Neural cell (in vitro differentiated cells): ENCODE data around the gene OR4F15.
"Not testable (repeated sequence)": the region's sequence is repeated elsewhere in the genome, so short reads cannot be mapped to it uniquely, and the experiment has no call there.

Experiments
- EP300 ChIP-seq: fragments of 450-650 bp; conservative IDR thresholded peaks from 2 replicates; pipeline ENCODE4 v1.6.1; 2014; ENCODE audit warnings: antibody characterized with exemption, mild to moderate bottlenecking, moderate library complexity; ENCODE audit not compliant: poor library complexity, severe bottlenecking
- TF ChIP-seq, protein P1 (sequence below): IDR thresholded peaks from 2 replicates; pipeline ENCODE4 v1.6.1; 2012; ENCODE audit warnings: borderline replicate concordance

DNA sequence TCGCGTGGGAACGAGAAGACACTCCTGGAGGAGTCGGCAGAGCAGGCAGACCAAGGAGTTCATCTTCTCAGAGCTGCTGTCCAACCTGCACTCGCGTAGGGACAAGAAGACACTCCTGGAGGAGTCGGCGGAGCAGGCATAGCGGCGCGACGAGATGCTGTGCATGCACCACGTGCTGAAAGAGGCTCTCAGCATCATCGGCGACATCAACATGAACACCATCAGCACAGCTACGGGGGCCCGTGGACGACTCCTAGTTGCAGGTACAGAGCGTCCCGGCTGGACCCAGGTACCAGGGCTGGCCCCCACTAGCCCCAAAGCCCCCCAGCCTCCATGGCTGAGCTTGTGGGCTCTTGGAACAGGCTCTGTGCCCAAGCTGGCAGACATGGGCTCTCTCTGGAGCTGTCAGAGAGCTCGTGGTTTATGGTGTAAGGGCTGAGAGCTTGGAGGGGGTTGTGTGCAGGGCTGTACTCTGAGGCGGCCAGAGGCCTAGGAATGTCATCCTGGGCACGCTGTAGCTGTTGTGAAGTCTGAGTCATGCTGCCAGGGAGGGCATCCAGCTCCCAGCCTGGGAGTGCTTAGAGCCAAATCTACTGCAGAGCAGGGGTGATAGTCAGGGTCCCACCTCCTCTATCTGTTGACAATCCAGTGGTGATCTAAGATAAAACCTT is 47.2 kb upstream of the OR4F15 start:
- TF ChIP-seq, protein P1, sequence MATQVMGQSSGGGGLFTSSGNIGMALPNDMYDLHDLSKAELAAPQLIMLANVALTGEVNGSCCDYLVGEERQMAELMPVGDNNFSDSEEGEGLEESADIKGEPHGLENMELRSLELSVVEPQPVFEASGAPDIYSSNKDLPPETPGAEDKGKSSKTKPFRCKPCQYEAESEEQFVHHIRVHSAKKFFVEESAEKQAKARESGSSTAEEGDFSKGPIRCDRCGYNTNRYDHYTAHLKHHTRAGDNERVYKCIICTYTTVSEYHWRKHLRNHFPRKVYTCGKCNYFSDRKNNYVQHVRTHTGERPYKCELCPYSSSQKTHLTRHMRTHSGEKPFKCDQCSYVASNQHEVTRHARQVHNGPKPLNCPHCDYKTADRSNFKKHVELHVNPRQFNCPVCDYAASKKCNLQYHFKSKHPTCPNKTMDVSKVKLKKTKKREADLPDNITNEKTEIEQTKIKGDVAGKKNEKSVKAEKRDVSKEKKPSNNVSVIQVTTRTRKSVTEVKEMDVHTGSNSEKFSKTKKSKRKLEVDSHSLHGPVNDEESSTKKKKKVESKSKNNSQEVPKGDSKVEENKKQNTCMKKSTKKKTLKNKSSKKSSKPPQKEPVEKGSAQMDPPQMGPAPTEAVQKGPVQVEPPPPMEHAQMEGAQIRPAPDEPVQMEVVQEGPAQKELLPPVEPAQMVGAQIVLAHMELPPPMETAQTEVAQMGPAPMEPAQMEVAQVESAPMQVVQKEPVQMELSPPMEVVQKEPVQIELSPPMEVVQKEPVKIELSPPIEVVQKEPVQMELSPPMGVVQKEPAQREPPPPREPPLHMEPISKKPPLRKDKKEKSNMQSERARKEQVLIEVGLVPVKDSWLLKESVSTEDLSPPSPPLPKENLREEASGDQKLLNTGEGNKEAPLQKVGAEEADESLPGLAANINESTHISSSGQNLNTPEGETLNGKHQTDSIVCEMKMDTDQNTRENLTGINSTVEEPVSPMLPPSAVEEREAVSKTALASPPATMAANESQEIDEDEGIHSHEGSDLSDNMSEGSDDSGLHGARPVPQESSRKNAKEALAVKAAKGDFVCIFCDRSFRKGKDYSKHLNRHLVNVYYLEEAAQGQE = not testable (repeated sequence)
- not testable (repeated sequence) for TF ChIP-seq EP300
